Measurements from ENCODE around the gene TNFRSF8. TPM values are rescaled to one million over a fixed set of nuclear protein-coding genes. Genes with fewer than 3 reads are reported as not detected.
"Not testable (repeated sequence)": the region's sequence is repeated elsewhere in the genome, so short reads cannot be mapped to it uniquely, and the experiment has no call there.

Gene TNFRSF8
- 0.82 TPM in 1 of 2 replicates, not detected in the other for total RNA-seq (2014; rRNA removed; shearing (Covaris generic); ENCODE audit: low replicate concordance)

DNA sequence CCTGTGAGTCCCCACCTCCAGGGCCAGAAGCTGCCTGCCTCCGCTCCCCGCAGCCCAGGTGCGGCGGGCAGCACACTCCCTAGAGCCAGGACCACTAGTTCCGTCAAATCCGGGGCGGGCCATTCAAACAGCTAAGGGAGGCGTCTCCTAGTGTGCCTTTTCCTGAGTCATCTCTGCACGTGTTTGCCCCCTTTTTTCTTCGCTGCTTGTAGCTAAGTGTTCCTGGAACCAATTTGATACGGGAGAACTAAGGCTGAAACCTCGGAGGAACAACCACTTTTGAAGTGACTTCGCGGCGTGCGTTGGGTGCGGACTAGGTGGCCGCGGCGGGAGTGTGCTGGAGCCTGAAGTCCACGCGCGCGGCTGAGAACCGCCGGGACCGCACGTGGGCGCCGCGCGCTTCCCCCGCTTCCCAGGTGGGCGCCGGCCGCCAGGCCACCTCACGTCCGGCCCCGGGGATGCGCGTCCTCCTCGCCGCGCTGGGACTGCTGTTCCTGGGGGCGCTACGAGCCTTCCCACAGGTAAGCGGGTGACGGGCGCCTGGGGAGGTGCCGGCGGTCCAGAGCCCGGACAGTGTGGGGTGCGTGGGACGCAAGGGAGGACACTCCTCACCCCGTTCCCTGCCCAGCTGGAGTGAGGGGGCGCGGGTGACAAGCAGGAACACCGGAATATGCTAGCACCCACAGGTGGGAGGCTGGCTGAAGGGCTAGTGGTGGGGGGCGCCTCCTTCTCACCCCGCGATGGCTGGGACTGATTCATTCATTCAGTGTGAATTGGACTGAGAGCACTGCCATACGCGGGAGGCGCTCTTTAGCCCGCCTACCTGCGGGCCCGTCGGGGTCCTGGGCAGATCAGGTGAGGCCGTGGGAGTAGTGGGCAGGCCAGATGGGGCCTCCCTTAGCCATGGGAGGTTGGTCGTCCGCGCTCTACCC lies at the start of gene TNFRSF8:
TNFRSF8 (plus strand) TSS at position 163 of the 932 bp plus-strand sequence; CDS start at position 459, 296 bp downstream.
- Histone ChIP-seq H3K9me3 (no peaks in the 10 kb centered on the region), H3K27me3 (peaks cover 28% of the 10 kb centered on the region), H3K4me3 (no peak within 1 kb of the TSS), H3K36me3 (no peaks in the 10 kb centered on the region)
- no peak for DNase-seq

DNA sequence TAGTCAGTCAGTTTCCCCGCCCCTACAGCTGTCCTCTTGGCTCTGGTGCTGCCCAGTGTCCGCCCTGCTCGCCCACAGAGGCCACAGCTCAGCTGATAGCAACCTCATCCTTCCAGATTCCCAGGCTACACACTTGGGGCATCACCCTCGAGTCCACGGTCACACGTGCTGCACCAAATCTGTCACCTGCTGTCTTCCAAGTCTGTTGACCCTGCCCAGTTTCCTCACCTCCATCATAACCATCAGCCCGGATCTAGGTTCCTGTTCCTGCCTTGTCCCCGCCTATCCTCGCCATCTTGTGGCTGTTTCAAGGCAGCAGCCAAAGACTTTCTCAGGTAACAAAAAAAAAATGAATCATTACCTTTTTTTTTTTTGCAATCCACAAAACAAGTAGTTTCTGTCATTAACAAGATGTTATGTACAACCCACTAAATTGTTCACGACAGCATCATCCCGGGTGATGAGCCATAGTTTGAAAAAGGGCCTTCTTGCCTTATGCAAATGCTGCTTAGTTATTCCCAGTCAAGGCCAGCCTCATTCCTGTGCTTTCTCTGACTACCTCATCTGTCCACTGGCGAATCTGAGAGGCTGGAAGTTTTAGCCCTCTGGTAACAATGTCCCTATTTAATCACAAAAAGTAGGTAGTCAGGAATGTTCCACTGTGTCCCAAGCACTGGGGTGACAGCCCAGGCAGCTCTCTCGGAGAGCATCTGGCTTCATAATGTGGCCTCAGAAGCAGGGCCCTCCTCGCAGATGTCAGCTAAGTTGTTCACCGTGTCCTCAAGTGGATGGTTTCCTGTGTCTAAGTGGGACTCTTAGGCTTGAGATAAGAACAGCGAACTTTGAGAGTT lies 48.7 kb upstream of the TNFRSF8 start:
- peaks cover 26% of the 10 kb centered on the region for H3K36me3 ChIP-seq
- no peaks in the 10 kb centered on the region for H3K9me3 ChIP-seq
- H3K4me3 ChIP-seq: no peak overlapping the region
- DNase-seq: no peak
- H3K27me3 ChIP-seq: no peaks in the 10 kb centered on the region

DNA sequence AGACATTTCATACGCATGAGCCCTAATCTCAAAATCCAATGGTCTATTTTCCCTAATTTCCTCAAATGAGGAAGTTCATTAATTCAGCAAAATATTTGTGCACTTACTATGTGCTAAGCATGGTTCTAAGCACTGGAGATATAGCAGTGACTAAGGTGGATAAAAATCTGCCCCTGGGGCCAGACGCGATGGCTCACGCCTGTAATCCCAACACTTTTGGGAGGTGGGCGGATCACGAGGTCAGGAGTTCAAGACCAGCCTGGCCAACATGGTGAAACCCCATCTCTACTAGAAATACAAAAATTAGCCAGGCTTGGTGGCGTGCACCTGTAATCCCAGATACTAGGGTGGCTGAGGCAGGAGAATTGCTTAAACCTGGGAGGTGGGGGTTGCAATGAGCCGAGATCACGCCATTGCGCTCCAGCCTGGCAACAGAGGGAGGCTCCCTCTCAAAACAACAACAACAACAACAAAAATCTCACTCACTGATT lies 48.1 kb upstream of the TNFRSF8 start:
- DNase-seq: peak; percentile 17
- Histone ChIP-seq H3K9me3 (no peaks in the 10 kb centered on the region), H3K36me3 (peaks cover 20% of the 10 kb centered on the region), H3K27me3 (no peaks in the 10 kb centered on the region), H3K4me3 (no peak overlapping the region)

DNA sequence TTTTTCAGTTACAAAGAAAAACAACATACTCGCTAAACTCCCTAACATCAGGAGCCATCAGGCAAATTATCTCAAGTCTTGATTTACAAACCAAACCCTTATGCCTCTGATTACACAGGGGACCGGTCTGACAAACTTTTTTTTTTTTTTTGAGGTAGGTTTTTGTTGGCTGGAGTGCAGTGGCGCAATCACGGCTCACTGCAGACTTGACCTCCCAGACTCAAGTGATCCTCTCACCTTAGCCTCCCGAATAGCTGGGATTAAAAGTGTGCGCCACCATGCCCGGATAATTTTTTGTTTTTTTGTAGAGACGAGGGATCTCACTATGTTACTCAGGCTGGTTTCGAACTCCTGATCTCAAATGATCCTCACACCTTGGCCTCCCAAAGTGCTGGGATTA lies 47.6 kb upstream of the TNFRSF8 start:
- peaks cover 19% of the 10 kb centered on the region for H3K36me3 ChIP-seq
- no peaks in the 10 kb centered on the region for H3K9me3 ChIP-seq
- DNase-seq: no peak
- no peak overlapping the region for H3K4me3 ChIP-seq
- no peaks in the 10 kb centered on the region for H3K27me3 ChIP-seq

DNA sequence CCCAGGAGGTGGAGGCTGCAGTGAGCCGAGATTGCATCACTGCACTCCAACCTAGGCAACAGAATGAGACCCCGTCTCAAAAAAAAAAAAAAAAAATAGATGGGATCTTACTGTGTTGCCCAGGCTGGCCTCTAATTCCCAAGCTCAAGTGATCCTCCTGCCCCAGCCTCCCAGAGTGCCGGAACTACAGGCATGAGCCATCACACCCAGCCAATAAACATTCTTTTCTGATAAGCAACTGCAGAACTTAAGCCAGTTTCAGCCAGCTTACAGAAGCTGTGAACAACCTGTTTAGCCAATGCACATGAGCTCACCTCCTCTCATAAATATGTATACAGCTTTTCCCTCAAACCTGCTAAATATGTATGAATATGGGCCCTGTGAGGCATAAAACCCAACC lies 46.9 kb upstream of the TNFRSF8 start:
- no peak for DNase-seq
- peaks cover 13% of the 10 kb centered on the region for H3K36me3 ChIP-seq
- H3K4me3 ChIP-seq: no peak overlapping the region
- H3K9me3 ChIP-seq: no peaks in the 10 kb centered on the region
- H3K27me3 ChIP-seq: no peaks in the 10 kb centered on the region

DNA sequence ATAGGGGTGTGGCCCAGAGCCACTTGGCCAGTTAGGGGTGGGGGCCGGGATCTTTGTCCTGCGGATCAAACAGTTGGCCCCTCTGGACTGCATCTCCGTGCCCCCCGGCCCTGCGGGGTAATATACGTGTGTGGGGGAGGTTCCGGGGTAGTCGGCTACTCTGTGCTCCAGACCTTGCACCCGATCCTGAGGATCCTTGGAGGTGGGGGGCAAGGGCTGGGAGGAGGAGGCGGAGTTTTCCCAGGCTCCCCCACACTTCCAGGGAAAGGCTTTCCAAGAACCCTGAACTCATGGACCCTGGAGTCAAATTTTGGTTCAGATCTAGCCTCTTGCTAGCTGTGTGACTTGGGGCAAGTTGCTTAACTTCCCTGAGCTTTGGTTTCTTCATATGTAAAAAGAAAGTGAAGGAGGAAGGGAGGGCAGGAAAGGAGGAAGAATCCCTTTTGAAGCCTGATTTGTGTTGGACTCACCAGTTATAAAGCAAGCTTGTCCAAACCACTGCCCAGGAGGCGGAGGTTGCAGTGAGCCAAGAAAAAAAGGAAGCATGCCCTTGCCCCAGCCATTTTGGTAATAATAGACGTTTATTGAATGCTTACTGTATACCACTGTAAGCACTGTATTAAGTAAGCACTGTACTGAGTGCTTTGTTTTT lies 43.1 kb upstream of the TNFRSF8 start:
- H3K9me3 ChIP-seq: no peaks in the 10 kb centered on the region
- H3K27me3 ChIP-seq: no peaks in the 10 kb centered on the region
- peaks cover 15% of the 10 kb centered on the region for H3K36me3 ChIP-seq
- peak overlapping the region; percentile 85 for H3K4me3 ChIP-seq
- peak; percentile 23 for DNase-seq

DNA sequence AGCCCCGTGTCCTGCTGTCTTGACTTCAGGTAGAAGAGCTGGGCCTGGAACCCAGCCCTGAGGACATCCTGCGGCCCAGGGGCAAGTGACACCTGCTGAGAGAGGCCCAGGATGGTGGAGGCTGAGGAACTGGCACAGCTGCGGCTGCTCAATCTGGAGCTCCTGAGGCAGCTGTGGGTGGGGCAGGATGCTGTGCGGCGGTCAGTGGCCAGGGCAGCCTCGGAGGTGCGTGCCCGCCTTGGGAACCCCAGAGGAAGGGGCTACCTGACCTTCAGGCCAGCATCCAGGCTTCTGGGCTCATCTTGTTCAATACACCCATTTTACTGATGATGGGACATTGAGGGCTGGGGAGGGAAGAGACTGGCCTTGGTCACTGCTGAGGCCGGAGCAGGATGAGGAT lies 41.5 kb upstream of the TNFRSF8 start:
- DNase-seq: no peak

DNA sequence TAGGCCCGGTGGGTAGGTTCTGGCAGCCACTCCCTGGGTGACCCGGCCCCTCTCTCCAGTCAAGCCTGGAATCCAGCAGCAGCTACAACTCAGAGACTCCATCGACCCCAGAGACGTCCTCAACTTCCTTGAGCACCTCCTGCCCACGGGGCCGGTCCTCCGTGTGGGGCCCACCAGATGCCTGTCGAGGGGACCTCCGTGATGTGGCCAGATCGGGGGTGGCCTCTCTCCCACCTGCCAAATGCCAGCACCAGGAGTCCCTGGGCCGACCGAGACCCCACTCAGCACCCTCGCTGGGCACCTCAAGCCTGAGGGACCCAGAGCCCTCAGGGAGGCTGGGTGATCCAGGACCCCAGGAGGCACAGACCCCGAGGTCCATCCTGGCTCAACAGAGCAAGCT lies 41.1 kb upstream of the TNFRSF8 start:
- H3K4me3 ChIP-seq: no peak overlapping the region
- no peak for DNase-seq
- peaks cover 17% of the 10 kb centered on the region for H3K36me3 ChIP-seq
- H3K27me3 ChIP-seq: no peaks in the 10 kb centered on the region
- no peaks in the 10 kb centered on the region for H3K9me3 ChIP-seq

More for the DNA sequence above, 41.5 kb upstream of the TNFRSF8 start:
- Histone ChIP-seq H3K4me3 (no peak overlapping the region), H3K27me3 (no peaks in the 10 kb centered on the region), H3K36me3 (peaks cover 17% of the 10 kb centered on the region), H3K9me3 (no peaks in the 10 kb centered on the region)

DNA sequence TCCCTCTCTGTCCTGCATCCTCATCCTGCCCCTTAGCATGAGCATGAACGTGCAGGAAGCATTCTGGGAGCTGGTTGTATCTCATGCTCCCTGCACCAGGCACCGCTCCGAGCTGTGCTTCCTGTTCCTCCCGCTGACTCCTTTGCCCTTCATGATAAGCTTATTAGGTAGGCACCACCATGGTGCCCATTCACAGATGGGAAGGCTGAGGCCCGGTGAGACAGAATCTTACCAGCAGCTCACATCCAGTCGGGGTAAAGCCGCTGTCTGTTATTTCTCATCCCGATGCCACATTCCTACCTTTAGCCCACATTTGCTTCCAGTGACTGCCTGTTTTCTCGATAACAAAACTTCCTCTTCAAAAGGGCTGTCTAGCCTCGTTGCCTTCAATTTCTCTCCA lies 36.5 kb upstream of the TNFRSF8 start:
- H3K36me3 ChIP-seq: peaks cover 20% of the 10 kb centered on the region
- no peaks in the 10 kb centered on the region for H3K9me3 ChIP-seq
- DNase-seq: no peak
- no peaks in the 10 kb centered on the region for H3K27me3 ChIP-seq
- H3K4me3 ChIP-seq: no peak overlapping the region

DNA sequence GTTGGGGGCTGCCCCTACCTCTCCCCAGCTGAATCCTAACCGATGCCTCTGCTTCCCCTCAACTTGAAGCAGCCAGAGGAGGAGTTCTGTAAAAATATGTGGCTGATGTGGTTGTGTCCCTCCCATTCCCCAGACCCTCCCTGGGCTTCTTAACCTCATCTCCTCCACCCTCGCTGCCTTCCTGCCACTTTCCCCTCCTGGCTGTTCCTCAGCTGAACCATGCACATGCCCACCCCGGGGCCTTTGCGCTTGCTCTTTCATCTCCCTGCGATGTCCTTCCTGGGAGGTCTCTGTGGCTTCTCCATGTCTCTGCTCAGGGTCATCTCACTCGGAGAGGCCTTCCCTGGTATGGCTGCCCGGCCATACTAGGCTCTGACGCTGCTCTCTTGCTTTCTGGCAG lies 34.9 kb upstream of the TNFRSF8 start:
- no peaks in the 10 kb centered on the region for H3K9me3 ChIP-seq
- H3K27me3 ChIP-seq: no peaks in the 10 kb centered on the region
- H3K4me3 ChIP-seq: no peak overlapping the region
- DNase-seq: no peak
- H3K36me3 ChIP-seq: peaks cover 11% of the 10 kb centered on the region

DNA sequence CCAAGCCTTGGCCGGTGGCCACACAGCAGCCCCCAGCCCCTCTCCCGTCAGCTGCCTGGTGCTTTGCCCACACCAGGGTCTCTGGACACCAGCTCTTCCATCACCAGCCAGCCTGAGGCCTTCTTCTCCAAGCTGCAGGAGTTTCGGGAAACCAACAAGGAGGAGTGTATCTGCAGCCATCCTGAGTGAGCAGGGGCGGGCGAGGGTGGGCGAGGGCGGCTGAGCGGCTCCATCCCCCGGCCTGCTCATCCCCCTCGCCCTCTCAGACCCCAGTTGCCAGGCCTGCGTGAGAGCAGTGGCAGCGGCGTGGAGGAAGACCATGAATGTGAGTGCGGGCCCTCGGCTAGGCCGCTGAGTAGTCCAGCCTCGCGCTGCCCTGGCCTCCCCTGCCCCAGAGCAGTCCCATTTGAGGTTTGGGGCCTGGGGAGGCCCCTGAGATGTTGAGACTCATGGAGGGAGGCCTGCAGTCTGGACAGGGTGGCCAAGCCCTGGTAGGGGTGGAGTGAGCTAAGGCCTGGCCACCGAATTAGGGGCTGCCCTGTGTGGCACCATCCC lies 34.1 kb upstream of the TNFRSF8 start:
- no peaks in the 10 kb centered on the region for H3K27me3 ChIP-seq

DNA sequence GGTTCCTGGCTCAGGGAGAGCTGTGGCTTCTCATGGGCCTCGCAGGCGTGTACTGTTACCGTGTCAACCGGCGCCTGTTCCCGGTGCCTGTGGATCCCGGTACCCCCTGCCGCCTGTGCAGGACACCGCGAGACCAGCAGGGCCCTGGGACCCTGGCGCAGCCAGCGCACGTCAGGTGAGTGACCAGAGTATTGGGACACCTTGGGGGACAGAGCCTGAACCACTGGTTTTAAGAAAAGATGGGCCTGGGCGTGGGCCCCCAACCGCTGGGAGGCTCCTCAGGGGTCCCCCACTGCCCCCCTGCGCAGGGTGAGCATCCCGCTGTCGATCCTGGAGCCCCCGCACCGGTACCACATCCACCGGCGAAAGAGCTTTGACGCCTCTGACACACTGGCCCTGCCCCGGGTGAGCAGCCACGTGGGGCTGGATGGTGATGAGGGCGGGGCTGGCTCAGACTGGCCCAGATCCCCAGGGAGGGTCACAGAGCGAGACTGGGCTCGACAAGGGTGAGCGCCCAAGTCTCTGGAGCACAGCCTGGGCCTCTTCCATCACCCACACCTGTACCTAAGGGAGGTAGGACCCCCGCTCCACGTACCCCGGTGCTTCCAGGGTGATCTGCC lies 33.3 kb upstream of the TNFRSF8 start:
- H3K4me3 ChIP-seq: no peak overlapping the region
- H3K27me3 ChIP-seq: no peaks in the 10 kb centered on the region
- DNase-seq: no peak
- peaks cover 5% of the 10 kb centered on the region for H3K36me3 ChIP-seq
- no peaks in the 10 kb centered on the region for H3K9me3 ChIP-seq

More for the DNA sequence above, 34.1 kb upstream of the TNFRSF8 start:
- peaks cover 11% of the 10 kb centered on the region for H3K36me3 ChIP-seq
- H3K9me3 ChIP-seq: no peaks in the 10 kb centered on the region
- DNase-seq: no peak
- H3K4me3 ChIP-seq: no peak overlapping the region

DNA sequence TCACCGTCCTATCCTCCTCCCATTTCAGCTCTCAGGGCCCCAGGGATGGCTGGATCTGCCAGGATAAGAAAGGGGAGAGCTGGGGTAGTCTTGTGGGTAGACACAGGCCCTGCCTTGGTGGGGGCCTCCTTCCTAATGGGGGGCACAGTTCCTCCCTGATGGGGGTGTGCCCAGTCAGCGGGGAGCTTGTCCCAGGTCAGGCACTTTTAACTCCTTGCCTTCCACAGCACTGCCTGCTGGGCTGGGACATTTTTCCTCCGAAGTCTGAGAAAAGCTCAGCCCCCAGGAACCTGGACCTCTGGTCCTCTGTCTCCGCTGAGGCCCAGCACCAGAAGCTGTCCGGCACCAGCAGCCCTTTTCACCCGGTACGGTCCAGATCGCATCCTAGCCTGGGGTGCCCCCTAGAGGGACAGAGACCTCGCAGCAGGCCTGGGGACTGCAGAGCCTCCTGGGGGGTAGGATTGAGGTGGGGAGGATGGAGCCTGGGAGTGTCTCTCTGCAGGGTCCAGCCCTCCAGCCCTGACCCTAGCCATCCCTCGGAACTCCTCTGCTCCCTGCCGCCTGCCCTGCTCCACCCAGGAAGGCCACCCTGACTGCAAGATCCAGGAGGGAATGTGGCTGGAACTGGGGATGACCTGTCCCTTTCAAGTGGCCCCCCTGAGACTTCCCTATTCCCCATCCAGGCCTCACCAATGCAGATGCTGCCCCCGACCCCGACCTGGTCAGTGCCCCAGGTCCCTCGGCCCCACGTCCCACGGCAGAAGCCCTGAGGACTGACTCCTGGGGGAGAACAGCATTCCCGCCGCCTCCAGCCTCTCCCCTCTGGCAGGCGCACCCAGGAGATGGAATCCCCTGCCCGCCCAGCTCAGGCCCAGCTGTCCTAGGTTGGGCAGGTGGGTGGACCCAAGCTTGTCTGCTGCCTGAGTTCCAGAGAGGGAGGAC lies 31.8 kb upstream of the TNFRSF8 start:
- Histone ChIP-seq H3K4me3 (no peak overlapping the region), H3K9me3 (no peaks in the 10 kb centered on the region), H3K36me3 (peaks cover 2% of the 10 kb centered on the region), H3K27me3 (no peaks in the 10 kb centered on the region)
- peak; percentile 22 for DNase-seq

DNA sequence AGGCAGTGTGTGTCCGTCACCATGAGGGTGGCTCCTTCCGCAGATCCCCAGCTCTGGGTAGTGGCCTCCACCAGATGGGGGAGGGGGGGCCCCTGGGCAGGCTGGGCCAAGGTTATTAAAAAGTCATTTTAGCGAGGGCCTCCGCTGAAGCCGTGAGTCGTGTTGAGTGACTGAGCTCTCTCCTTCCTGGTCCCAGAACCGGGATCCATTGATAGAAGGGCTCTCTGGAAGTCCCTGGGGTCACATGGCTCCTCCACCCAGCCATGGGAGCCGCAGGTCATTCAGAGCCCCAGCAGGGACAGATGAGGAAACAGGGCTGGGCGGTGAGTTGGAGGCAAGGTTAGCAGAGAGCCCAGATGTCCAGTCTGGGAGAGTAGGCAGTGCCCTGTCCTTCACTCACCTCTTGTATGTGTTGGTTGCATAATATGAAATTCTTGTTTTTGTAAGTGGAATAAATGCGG lies 30.9 kb upstream of the TNFRSF8 start:
- DNase-seq: no peak
- no peak overlapping the region for H3K4me3 ChIP-seq
- no peaks in the 10 kb centered on the region for H3K9me3 ChIP-seq
- no peaks in the 10 kb centered on the region for H3K27me3 ChIP-seq
- peaks cover 2% of the 10 kb centered on the region for H3K36me3 ChIP-seq

DNA sequence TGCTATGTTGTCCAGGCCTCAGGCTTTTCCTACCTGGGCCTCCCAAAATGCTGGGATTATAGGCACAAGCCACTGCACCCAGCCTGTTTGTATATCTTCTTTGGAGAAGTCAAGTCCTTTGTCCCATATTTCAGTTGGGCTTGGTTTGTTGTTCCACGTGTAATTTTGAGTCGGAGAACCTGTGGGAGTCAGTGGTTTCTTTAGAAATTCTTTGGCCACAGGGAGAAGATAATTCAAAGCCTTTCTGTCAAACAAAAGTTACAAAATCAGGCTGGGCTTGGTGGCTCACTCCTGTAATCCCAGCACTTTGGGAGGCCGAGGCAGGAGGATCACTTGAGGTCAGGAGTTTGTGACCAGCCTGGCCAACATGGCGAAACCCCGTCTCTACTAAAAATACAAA lies 29.7 kb upstream of the TNFRSF8 start:
- H3K27me3 ChIP-seq, DNase-seq, H3K36me3 ChIP-seq, H3K4me3 ChIP-seq, H3K9me3 ChIP-seq: not testable (repeated sequence)
